NT2/D1 (cell line): ENCODE results near the gene RAF1.

ENCODE experiments used
- DNase-seq: peaks from one replicate; pipeline ENCODE4 v3.0.0-alpha.2; 2011; ENCODE audit warnings: low read depth, low spot score
- H3K27me3 ChIP-seq: 2 replicates; pipeline ENCODE4 v1.6.0; 2011; ENCODE audit warnings: mild to moderate bottlenecking; ENCODE audit not compliant: insufficient read length, insufficient read depth
- H3K36me3 ChIP-seq: 2 replicates; pipeline ENCODE4 v1.6.1; 2011; ENCODE audit warnings: mild to moderate bottlenecking, low read length, mixed read lengths; ENCODE audit not compliant: insufficient read depth, insufficient read length
- H3K4me1 ChIP-seq: 2 replicates; pipeline ENCODE4 v1.5.1; 2011; ENCODE audit not compliant: insufficient read depth, insufficient read length
- H3K4me3 ChIP-seq: 2 replicates; pipeline ENCODE4 v1.5.1; 2011; ENCODE audit warnings: low read depth; ENCODE audit not compliant: insufficient read length
- H3K9ac ChIP-seq: 2 replicates; pipeline ENCODE4 v1.6.0; 2011; ENCODE audit warnings: low read depth; ENCODE audit not compliant: insufficient read length
- H3K9me3 ChIP-seq: 2 replicates; pipeline ENCODE4 v1.5.1; 2011; ENCODE audit warnings: mild to moderate bottlenecking, low read length; ENCODE audit not compliant: insufficient read depth
- SUZ12 ChIP-seq: IDR thresholded peaks from 2 replicates; pipeline ENCODE4 v1.6.1; 2011; ENCODE audit not compliant: insufficient read length, insufficient read depth; ENCODE audit errors: extremely low read depth
- YY1 ChIP-seq: IDR thresholded peaks from 2 replicates; pipeline ENCODE4 v1.6.1; 2011; ENCODE audit not compliant: insufficient read length, insufficient read depth
- ZNF274 ChIP-seq: IDR thresholded peaks from 2 replicates; pipeline ENCODE4 v1.6.1; 2011; ENCODE audit warnings: mild to moderate bottlenecking, low read depth, low read length

Gene RAF1

DNA sequence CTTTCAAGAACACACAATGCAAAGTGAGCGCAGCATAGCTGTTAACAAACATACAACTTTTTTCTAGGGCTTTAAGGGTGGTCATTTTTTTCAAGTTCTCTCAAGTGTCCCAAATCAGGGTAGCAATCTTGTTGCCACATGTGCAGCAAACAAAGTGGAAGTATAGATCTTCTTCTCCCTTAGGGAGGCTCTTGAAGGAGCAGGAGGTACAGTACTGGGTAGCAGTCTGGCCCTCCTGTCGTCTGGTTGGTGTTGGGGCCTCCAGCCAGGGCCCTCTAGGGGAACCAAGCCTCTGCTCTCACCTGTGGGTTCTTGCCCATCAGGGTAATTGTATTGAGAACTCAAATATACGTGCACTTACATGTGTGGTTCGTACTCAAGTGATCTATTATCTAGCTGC, 81.2 kb downstream of the RAF1 start:
- Histone ChIP-seq H3K4me1 (peaks cover 4% of the 10 kb centered on the region), H3K36me3 (peaks cover 87% of the 10 kb centered on the region), H3K9ac (no peak overlapping the region), H3K4me3 (no peak overlapping the region), H3K9me3 (no peaks in the 10 kb centered on the region), H3K27me3 (no peaks in the 10 kb centered on the region)
- TF ChIP-seq ZNF274 (no peak), YY1 (no peak), SUZ12 (no peak)
- DNase-seq: no peak

DNA sequence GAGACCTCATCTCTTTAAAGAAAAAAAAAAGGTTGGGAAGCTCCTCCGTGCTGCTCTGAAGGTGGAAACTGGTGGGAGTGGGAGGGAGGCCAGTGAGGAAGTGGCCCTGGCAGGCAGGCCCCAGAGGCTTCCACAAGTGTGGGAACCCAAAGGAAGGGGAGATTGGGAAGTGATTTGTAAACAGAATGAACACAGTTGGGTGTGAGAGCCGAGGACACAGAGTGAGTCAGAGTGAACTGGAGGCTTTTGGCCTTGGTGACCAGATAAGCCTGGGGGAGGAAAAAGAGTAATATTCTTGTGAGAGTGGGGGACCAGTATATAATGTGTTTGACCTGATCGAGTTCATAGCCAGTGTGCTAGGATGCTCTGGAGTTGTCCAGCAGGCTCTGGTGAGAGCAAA, 84.0 kb downstream of the RAF1 start:
- H3K36me3 ChIP-seq: peaks cover 87% of the 10 kb centered on the region
- no peak overlapping the region for H3K4me3 ChIP-seq
- no peak overlapping the region for H3K9ac ChIP-seq
- DNase-seq: no peak
- TF ChIP-seq SUZ12: no peak
- no peak for TF ChIP-seq ZNF274
- TF ChIP-seq YY1: no peak
- H3K4me1 ChIP-seq: peaks cover 4% of the 10 kb centered on the region
- H3K27me3 ChIP-seq: no peaks in the 10 kb centered on the region
- no peaks in the 10 kb centered on the region for H3K9me3 ChIP-seq

DNA sequence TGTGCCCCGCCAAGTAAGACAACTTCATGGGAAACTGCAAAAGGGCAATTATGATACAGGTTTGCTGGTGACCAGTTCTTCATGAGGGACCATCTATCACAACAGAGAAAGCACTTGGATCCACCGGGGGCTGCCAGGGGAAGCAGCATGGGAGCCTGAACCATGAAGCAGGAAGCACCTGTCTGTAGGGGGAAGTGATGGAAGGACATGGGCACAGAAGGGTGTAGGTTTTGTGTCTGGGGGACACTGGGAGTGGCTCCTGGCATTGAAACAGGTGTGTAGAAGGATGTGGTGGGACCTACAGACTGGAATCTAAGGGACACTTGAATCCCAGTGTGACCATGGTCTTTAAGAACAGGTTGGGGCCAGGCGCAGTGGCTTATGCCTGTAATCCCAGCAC, 84.5 kb downstream of the RAF1 start:
- peaks cover 87% of the 10 kb centered on the region for H3K36me3 ChIP-seq
- H3K4me1 ChIP-seq: peaks cover 2% of the 10 kb centered on the region
- no peak for DNase-seq
- H3K27me3 ChIP-seq: no peaks in the 10 kb centered on the region
- no peak overlapping the region for H3K9ac ChIP-seq
- H3K9me3 ChIP-seq: no peaks in the 10 kb centered on the region
- H3K4me3 ChIP-seq: no peak overlapping the region
- no peak for TF ChIP-seq YY1
- no peak for TF ChIP-seq SUZ12

DNA sequence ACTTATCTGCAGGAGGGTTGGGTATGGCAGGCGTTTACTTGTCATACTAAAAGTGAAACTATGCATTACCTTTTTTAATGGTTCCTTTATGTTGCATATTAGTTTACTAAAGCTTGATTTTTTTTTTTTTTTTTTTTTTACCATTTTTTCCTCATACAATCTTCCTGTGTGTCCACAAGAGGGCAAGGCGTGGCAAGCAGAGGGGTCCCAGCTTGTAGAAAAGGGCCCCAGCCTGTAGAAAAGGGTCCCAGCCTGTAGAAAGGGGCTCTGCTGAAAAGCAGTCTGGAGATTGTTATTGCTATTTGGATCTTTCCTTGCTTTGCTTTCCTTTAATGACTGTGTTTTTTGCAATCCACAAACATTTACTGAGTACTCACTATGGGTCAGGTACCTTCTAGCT, 85.2 kb downstream of the RAF1 start:
- Histone ChIP-seq H3K4me3 (no peak overlapping the region), H3K4me1 (no peaks in the 10 kb centered on the region), H3K36me3 (peaks cover 87% of the 10 kb centered on the region), H3K9ac (no peak overlapping the region), H3K9me3 (no peaks in the 10 kb centered on the region), H3K27me3 (no peaks in the 10 kb centered on the region)
- DNase-seq: no peak
- TF ChIP-seq ZNF274 (no peak), YY1 (no peak), SUZ12 (no peak)

DNA sequence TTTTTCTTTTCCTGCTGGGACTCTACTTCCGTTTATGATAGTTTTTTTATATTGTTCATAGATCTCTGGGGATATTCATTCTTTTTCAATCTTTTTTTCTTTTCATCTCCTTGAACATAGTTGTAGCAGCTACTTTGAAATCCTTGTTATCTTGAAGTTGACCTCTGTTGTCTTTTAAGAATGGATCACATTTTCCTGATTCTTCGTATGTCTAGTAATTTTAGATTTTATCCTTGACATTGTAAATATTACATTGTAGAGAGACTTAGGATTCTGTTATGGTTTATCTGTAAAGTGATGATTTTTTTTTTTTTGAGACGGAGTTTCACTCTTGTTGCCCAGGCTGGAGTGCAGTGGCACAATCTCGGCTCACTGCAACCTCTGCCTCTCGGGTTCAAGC, 86.5 kb downstream of the RAF1 start:
- no peaks in the 10 kb centered on the region for H3K27me3 ChIP-seq
- DNase-seq: no peak
- no peaks in the 10 kb centered on the region for H3K9me3 ChIP-seq
- no peak overlapping the region for H3K9ac ChIP-seq
- H3K4me3 ChIP-seq: no peak overlapping the region
- H3K36me3 ChIP-seq: peaks cover 83% of the 10 kb centered on the region
- no peaks in the 10 kb centered on the region for H3K4me1 ChIP-seq
- no peak for TF ChIP-seq YY1
- no peak for TF ChIP-seq ZNF274
- TF ChIP-seq SUZ12: no peak

DNA sequence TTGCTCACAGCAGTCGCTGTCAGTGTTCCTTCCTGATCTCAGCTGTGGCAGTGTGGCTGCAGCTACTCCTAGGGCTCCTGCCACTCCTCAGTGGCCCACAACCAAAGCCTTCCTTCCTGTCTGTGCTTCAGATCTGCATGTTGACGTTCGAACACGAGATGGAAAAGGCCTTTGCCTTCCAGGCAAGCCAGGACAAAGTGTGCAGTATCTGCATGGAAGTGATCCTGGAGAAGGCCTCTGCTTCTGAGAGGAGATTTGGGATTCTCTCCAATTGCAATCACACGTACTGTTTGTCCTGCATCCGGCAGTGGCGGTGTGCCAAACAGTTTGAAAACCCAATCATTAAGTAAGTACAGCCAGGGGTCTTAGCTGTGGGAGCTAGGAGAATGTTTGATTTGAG, 89.3 kb downstream of the RAF1 start:
- no peaks in the 10 kb centered on the region for H3K9me3 ChIP-seq
- no peak for DNase-seq
- peaks cover 86% of the 10 kb centered on the region for H3K36me3 ChIP-seq
- H3K4me1 ChIP-seq: peaks cover 5% of the 10 kb centered on the region
- TF ChIP-seq ZNF274 (no peak), SUZ12 (no peak), YY1 (no peak)
- no peak overlapping the region for H3K9ac ChIP-seq
- no peak overlapping the region for H3K4me3 ChIP-seq
- H3K27me3 ChIP-seq: no peaks in the 10 kb centered on the region

DNA sequence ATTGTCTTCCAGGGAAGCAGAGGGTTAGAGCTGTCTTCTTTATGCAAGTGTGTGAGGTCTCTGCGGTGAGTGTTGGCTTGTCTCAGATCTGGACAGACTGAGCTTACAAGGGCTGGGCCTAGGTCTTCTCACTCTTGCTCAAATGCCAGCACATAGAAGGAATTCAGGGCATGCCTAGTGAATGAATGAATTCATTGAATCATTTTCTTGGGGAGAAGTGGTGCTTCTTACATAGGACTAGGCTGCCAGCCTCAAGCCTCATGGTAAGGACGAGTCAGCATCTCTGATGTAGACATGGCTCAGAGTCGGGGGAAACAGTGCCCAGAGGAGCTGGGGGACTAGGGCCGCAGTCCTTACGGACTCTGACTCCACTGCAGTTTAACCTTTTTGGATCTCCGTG, 89.8 kb downstream of the RAF1 start:
- peaks cover 5% of the 10 kb centered on the region for H3K4me1 ChIP-seq
- TF ChIP-seq SUZ12 (no peak), ZNF274 (no peak), YY1 (no peak)
- no peaks in the 10 kb centered on the region for H3K27me3 ChIP-seq
- DNase-seq: no peak
- no peaks in the 10 kb centered on the region for H3K9me3 ChIP-seq
- no peak overlapping the region for H3K9ac ChIP-seq
- H3K4me3 ChIP-seq: no peak overlapping the region
- H3K36me3 ChIP-seq: peaks cover 85% of the 10 kb centered on the region

DNA sequence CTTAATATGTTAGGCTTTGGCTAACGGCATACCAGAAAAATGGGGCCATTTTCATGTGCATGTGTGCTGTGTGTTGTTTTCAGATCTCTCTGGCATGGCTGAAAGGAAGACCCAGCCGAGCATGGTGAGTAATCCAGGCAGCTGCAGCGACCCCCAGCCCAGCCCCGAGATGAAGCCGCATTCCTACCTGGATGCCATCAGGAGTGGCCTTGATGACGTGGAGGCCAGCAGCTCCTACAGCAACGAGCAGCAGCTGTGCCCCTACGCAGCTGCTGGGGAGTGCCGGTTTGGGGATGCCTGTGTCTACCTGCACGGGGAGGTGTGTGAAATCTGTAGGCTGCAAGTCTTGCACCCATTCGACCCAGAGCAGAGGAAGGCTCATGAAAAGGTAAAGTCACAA, 91.9 kb downstream of the RAF1 start:
- no peak for TF ChIP-seq SUZ12
- TF ChIP-seq YY1: no peak
- no peak for TF ChIP-seq ZNF274
- H3K4me1 ChIP-seq: peaks cover 5% of the 10 kb centered on the region
- H3K36me3 ChIP-seq: peaks cover 80% of the 10 kb centered on the region
- H3K9me3 ChIP-seq: no peaks in the 10 kb centered on the region
- H3K9ac ChIP-seq: no peak overlapping the region
- no peak for DNase-seq
- no peak overlapping the region for H3K4me3 ChIP-seq
- H3K27me3 ChIP-seq: no peaks in the 10 kb centered on the region
